Subcutaneous adipose tissue (tissue), 4 donors: ENCODE results near the gene TMEM236. TPM values are rescaled to one million over a fixed set of nuclear protein-coding genes. Genes with fewer than 3 reads are reported as not detected.
A peak's percentile ranks its signal among the peaks of the same experiment; 100 is the strongest.

Experiments
- CTCF ChIP-seq: fragments of 450-650 bp; IDR thresholded peaks from one replicate; pipeline ENCODE4 v1.5.1; 2016; ENCODE audit warnings: low read depth, mild to moderate bottlenecking, control low read depth, antibody characterized with exemption, moderate library complexity
- small RNA-seq: library from RNA; depleted of rRNA; stranded (forward); fragments of <200 nt; gene quantifications from one replicate; pipeline ENCODE3, GENCODE V24; 2016
- total RNA-seq, 4 donors: library from RNA; depleted of rRNA; stranded (reverse); fragments of >200 nt; gene quantifications; one replicate each; pipeline ENCODE4 v1.1.0, GENCODE V29; 2016

The TMEM236 gene
- total RNA-seq, 4 donors from 2014 or later = 3.2 to 6.8 (median 5.8) TPM

- TF ChIP-seq CTCF = no peak
Observed at GRCh38 chr10:17848646-17849045, 96.6 kb downstream of the TMEM236 start.

Small RNA genes within 50 kb of the gene (small RNA-seq; reads per million reads assigned to genes)
- 3.8 reads per million, percentile 67 among the genes with 10 or more reads in this experiment for gene MIR511

Other genes starting within 250 kb of the TMEM236 start
- 10 to 100 TPM; 16.0 to 47.5 (median 28.4) TPM for gene HACD1, start 134.8 kb upstream of the TMEM236 start, total RNA-seq
- 10 to 100 TPM; 14.5 to 28.8 (median 25.6) TPM for gene STAM, start 108.0 kb upstream of the TMEM236 start, total RNA-seq
- gene MRC1, start 57.1 kb downstream of the TMEM236 start, total RNA-seq = 100 to 1,000 TPM in 3 of 4 donors, 10 to 100 TPM in 1; 86.3 to 232 (median 218) TPM
- gene SLC39A12, start 199.7 kb downstream of the TMEM236 start, total RNA-seq = under 1 TPM in 2 of 4 donors, not detected in 2; 0.17 to 0.49 TPM